ENCODE data around the gene NDUFS2. TPM values are rescaled to one million over a fixed set of nuclear protein-coding genes. Genes with fewer than 3 reads are reported as not detected.

Gene NDUFS2
- total RNA-seq = 143 TPM

DNA sequence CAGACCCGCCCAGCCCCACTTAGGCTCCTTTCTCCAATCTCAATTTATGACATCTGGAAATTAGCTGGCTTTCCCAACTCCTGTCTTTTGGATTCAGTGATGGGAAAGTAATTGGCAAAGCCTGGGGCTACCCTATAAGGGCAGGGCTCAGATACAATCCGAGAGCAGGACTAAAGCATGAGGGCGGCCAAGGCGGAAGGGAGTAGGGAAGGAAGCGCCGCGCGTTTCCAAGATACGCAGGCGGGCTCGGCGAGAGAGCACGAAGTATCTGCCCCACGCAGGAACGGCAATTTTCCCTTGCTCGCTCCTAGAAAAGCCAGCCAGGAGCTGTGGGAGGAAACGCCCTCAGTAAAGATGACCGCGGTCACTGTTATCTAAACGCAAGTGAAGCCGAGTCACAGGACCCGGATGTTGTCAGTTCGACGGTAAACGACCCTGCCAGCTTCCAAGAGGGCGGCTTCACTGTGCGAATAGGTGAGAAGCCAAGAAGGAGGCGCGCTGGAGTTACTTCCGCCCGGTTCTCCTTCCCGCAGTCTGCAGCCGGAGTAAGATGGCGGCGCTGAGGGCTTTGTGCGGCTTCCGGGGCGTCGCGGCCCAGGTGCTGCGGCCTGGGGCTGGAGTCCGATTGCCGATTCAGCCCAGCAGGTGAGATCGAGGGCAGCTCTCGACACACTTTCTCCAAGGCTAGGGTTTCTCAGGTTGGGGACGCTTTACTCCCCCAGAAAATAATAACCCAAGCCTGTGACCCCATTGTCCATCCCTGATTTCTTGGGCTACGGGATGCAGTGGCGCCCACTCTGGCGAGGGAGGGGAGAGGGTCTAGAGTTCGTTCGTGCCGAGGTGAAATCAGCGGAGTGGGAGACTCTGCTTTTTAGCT lies at the start of gene NDUFS2:
Gene NDUFS2, plus strand, starts transcription at position 532 of the 877 bp plus-strand sequence. Its CDS starts 19 bp downstream, at position 551.

DNA sequence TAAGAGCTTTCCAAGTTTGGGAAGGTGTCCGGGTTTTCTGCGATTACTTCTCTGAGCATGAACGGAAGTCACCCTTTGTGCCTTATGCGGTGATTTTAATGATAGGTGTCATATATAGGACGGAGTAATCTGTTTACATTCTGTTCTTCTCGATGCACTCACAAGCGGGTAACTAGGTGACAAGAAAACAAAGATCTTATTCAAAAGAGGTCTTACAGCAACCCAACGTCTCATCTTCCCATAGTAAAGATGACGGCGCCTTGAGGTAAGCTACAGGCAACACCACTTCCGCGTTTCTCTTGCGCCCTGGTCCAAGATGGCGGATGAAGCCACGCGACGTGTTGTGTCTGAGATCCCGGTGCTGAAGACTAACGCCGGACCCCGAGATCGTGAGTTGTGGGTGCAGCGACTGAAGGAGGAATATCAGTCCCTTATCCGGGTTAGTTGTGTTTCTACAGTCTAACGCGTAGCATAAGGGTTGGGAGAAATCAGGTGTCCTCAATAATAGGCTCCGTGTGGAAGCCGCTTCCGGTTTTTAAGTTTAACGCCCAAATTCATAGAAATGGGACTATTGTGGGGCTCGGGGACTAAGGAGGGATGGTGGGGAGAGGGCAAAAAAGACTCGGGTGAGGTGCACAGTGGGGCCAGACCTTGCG lies 48.4 kb upstream of the NDUFS2 start, which contains the start of gene UFC1:
Gene UFC1, plus strand, starts transcription at position 297 of the 656 bp plus-strand sequence. Its CDS starts 20 bp downstream, at position 317.

DNA sequence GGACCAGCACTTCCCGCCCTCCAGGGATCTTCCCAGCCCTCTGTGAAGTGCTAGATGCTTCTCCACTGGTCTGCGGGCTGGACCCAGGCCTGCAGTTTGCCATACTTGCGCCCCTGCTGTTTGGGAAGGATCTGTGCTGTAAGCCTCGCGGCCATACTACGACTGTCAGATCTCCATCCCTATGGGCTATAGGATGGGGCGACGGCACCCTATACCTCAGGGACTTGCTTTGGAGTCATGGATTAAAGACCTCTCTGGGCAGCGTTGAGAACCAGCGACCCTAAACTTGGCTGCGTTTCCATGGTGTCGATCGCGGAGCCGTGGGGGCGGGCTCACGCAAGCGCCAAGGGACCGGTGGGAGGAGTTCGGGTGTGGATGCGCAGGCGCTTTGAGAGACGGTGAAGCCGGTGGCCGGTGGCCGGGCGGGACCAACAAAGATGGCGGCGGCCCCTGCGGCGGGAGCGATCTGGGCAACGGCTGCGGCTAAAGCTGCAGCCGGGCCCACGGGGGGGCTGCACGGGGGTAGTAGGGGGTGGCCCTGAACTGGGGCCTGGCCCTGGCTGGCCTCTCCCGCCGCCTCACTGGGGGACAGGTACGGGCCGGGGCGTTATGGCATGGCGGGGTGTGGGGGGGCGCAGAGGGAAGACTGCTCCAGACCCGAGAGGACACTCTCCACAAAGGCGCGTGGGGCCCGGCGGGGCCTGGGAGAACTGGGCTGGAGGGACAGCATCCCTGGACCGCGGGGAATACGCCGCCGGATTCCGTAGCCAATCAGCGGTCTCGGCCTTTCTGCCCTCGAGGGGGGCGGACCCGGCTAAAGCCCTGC lies 42.9 kb upstream of the NDUFS2 start, which contains the start of gene USP21:
Gene USP21, plus strand, starts transcription at position 414 of the 826 bp plus-strand sequence. CDS start 1,141 bp downstream, outside the sequence.

DNA sequence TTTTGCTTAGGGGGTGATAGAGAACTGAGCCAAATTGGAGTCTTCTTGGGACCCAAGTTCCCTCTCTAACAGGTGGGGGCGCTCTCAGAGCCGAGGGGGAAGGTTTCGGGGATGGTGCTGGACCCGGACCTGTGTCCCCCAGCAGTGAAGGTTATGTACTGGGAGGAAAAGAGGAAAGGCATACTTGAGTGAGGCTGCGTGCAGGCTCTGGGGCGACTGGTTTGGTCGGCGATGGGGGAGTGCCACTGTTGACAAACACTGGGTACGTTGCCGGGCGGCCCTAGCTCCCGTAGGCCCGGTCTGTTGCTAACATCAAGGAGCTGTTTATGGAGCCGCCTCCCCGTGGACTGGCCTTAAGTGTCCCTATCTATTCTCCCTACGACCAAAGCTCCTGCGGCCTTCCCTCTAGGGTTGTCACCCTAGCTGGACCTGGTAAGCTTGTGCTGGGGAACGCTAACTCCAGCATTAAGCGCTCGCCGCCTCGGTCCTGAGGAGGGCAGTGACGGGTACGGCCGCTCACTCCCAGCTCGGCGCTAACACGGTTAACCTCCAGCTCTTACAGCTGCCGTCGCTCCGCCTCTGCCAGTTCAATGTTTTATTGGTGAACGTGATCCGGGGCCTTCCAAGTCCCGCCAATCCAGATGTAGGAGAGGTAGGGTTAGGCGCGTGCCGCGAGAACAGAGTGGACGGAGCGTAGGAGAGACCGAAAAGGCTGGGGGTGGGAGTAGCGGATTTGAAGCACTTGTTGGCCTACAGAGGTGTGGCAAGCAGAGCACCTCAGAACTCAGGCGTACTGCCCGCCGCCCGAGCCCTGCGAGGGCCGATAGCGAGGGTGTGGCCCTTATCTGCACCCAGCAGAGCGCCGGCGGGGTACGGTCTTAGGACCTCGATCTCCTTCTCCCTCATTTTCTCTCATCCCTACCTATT lies 36.2 kb upstream of the NDUFS2 start, which contains the start of gene PPOX:
Gene PPOX, plus strand, starts transcription at position 685 of the 927 bp plus-strand sequence. CDS start 422 bp downstream, outside the sequence.

DNA sequence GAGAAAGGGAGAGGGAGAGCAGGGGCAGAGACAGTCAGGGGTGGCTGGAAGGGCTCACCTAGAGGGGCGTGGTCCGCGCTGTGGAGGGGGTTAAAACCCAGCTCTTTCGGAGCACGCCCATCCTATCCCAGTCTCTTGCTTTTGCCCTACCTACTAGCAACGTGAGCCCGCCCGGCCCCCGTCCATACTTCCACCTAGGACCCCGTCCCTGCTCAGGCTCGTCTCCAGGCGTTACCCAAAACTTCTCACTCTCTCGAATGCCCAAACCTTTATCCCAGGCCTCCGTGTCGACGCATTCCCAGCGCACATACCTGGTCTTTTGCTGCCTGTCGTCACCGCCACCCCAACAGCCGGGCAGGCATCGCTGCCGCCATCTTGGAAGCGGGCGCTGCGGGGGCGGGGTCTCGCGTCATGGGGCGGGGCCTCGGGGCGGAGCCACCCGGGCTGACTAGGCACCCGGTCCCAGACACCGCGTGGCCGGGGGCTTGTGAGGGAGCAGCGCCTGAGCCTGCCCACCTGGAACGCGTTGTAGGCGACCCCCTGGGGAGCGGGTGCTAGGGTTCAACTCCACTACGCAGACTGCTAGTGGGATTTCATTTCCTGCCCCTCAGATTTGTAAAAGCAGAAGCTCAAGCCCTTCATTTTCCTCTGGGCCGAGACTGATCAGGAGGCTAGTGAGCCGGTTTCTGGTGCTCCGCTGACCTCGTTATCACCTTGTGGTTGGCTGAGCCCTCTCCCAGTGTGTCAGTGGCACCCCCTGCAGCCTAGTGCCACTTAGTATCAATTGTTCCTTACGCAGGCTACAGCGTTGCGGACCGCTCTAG lies 24.8 kb upstream of the NDUFS2 start, which contains the start of gene B4GALT3:
Gene B4GALT3, minus strand, starts transcription at position 396 of the 824 bp plus-strand sequence. CDS start 1,447 bp downstream, outside the sequence.

DNA sequence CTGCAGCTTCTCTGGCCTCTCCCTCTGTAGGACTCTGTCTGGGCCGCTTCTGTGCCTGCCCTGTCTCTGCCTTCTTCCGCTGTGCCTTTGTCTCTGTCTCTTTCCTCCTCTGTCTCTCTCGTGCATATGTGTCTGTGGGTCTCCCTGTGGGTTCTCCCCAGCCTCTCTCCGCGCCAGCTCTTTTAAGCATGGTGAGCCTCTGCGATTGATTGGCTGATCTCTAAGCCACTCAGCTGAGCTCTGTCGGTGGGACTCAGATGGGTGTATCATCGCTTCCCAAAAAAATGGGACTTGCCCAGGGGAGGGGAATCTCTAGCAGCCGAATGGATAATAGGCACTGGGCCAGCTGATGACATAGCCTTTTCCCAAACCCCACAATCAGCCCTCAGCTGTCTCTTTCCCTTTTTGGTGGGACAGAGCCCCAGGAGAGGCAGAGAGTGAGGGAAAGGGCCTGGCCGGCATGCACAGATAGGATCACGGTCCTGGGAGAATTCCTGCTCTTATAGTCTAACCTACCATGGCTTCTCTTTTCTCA lies 3.2 kb upstream of the NDUFS2 start, which contains the start of gene ADAMTS4:
Gene ADAMTS4, minus strand, starts transcription at position 158 of the 535 bp plus-strand sequence. CDS start 427 bp downstream, outside the sequence.

DNA sequence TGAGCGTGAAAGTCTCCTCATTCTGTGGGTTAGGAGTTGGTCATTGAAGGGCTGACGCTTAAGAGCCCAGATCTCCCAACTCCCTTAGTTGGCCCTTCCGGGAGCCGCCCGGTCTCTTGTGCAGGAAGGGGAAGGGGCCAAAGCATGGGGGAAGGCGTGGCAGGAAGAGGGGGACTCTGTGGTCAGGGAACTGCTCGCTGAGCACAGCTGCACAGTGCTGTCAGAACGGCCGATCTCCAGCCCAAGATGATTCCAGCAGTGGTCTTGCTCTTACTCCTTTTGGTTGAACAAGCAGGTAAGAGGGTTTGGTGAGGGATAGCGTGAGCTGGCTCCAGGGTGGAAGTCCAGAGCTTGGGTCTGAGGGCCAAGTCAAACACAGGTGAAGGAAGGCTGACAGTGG lies 12.9 kb downstream of the NDUFS2 start, which contains the start of gene FCER1G:
Gene FCER1G, plus strand, starts transcription at position 220 of the 400 bp plus-strand sequence. Its CDS starts 27 bp downstream, at position 247.

DNA sequence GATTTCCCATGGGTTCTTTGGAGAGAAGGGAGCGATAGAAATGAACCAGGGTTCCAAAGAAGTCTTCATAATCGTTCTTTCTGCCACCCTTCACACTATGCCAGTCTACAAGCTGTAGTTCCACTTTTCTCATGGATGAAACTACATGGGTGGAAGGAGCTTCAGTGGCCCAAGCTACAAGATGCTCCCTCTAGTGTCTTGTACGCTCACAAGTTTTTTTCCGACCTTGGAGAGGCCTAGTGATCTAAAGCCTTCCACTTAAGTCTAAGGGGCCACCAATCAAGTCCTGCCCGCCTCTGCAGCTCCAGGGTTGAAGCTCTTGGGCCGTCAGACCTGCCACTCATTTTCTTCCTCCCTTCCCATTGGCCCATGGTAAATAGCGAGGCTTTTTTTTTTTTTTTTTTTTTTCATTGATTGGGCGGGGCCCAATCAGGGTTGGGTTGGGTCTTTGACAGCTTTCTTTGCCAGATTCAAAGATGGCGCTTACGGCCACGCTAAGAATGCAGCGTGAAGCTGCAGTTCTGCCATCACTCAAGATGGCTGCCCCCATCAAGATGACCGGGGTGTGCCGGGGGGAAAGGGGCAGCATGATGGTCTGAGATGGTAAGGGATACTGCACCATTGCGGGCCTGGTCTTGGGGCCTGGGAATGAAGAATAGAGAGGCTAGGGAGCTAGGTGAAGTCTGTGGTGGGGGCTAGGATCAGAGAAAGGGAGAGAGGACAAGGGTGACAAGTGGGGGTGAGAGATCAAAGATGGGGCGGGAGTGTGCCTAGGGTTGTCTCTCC lies 23.6 kb downstream of the NDUFS2 start, which contains the start of gene TOMM40L:
Gene TOMM40L, plus strand, starts transcription at position 527 of the 786 bp plus-strand sequence. CDS start 430 bp downstream, outside the sequence.

DNA sequence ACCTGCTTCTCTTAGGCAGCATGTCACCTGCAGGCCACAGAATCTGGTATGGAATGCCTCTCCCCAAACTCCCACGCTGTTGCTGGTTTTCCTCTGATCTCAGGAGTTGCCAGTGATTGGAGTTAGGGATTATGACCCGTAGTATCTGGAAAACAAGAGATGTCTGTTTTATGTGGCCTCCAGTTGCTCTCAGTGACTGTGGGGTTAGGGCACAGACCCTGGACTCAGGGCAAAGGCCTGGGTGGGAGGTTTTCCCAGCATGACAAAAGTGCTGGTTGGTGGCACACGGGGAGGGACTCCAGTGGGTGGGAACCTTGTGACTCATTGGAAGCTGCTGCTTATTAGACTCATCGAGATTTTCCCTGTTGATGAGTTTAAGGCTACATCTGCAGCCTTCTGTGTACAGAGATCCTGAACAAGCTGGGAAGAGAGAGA lies 35.9 kb downstream of the NDUFS2 start, which contains the start of gene NR1I3:
Gene NR1I3, minus strand, starts transcription at position 165 of the 435 bp plus-strand sequence. CDS start 1,638 bp downstream, outside the sequence.

DNA sequence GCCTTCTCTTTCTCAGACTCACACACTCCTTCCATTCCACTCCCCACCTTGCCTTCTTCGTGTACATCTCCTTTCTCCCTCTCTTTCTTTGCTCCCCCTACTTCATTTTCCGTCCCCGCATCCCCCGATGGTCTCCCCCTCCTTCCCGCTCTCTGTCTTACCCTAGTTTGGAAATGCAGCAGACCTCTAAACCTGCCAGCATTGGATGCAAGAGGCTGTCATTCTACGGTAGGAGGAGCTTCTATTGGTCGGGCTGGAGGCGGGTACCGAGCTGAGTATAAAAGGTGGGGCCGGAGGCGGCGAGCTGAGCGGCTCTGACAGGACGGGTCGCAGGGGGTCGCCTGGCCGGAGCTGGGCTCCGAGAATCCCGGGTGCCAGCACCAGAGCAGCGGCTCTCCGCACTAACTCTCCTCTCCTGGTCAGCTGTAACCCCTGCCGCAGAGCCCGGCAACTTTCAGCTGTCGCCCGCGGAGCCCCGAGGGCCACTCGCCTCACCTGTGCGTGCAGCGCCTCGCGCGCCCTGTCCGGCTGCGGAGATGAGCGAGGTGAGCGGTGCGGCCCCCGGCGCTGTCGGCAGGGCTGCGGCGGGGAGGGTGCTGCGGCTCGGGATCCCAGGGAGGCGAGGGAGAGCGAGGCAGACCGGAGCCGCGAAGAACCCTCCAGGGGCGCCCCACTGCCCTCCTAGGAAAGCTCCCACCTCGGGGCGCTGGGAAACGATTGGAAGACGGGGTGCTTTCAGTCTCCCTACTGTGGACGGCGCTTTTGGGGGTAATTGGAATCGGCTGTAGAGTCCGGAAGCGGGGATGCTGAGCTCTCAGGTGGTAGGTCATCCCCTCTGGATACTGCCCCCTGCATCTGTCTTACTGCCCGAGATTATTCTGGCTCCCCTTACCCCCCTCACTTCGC lies 56.5 kb downstream of the NDUFS2 start, which contains the start of gene PCP4L1:
Gene PCP4L1, plus strand, starts transcription at position 307 of the 906 bp plus-strand sequence. Its CDS starts 230 bp downstream, at position 537.

Other genes with a start within 250 kb of the NDUFS2 start
- gene ITLN2, start 247.6 kb upstream of the NDUFS2 start, total RNA-seq = not detected
- 11.5 TPM for gene F11R, start 181.2 kb upstream of the NDUFS2 start, total RNA-seq
- gene TSTD1, start 163.4 kb upstream of the NDUFS2 start, total RNA-seq = 52.1 TPM
- gene USF1, start 156.4 kb upstream of the NDUFS2 start, total RNA-seq = 93.4 TPM
- 1.6 TPM for gene ARHGAP30, start 132.5 kb upstream of the NDUFS2 start, total RNA-seq
- not detected for gene NECTIN4, start 112.8 kb upstream of the NDUFS2 start, total RNA-seq
- gene KLHDC9, start 104.0 kb upstream of the NDUFS2 start, total RNA-seq = 15.5 TPM
- gene PFDN2, start 84.3 kb upstream of the NDUFS2 start, total RNA-seq = 64.4 TPM
- gene NIT1, start 84.3 kb upstream of the NDUFS2 start, total RNA-seq = 19.1 TPM
- gene DEDD, start 69.7 kb upstream of the NDUFS2 start, total RNA-seq = 24.7 TPM
- gene UFC1, start 48.4 kb upstream of the NDUFS2 start, total RNA-seq = 137 TPM
- 14.5 TPM for gene USP21, start 42.9 kb upstream of the NDUFS2 start, total RNA-seq
- gene PPOX, start 35.9 kb upstream of the NDUFS2 start, total RNA-seq = 31.4 TPM
- 19.8 TPM for gene B4GALT3, start 24.9 kb upstream of the NDUFS2 start, total RNA-seq
- gene ADAMTS4, start 3.3 kb upstream of the NDUFS2 start, total RNA-seq = 1.2 TPM
- gene FCER1G, start 12.9 kb downstream of the NDUFS2 start, total RNA-seq = 5.3 TPM
- not detected for gene APOA2, start 21.3 kb downstream of the NDUFS2 start, total RNA-seq
- gene TOMM40L, start 23.7 kb downstream of the NDUFS2 start, total RNA-seq = 23.5 TPM
- gene NR1I3, start 35.8 kb downstream of the NDUFS2 start, total RNA-seq = not detected
- gene PCP4L1, start 56.4 kb downstream of the NDUFS2 start, total RNA-seq = 27.9 TPM
- 1.2 TPM for gene MPZ, start 107.6 kb downstream of the NDUFS2 start, total RNA-seq
- gene SDHC, start 112.0 kb downstream of the NDUFS2 start, total RNA-seq = 21.0 TPM
- gene CFAP126, start 165.5 kb downstream of the NDUFS2 start, total RNA-seq = 6.5 TPM

Data from diencephalon (tissue), 1 donor.